Muscle layer of duodenum (tissue), 2 donors: ENCODE measurements around the gene NOS3.

ENCODE experiments used
- H3K27ac ChIP-seq: one replicate; pipeline ENCODE4 v1.7.0; 2013; ENCODE audit warnings: mild to moderate bottlenecking, low read length
- H3K27me3 ChIP-seq: one replicate; pipeline ENCODE4 v1.7.0; 2013; ENCODE audit warnings: low read depth, mild to moderate bottlenecking, control low read depth, low read length
- H3K36me3 ChIP-seq, 2 donors: one replicate each; pipeline ENCODE4 v1.7.0; 2013; ENCODE audit warnings: low read length in 2 of 2, control low read depth in 1 of 2, mild to moderate bottlenecking in 1 of 2; ENCODE audit not compliant: insufficient read depth in 2 of 2, control insufficient read depth in 1 of 2
- H3K4me1 ChIP-seq, 2 donors: one replicate each; pipeline ENCODE4 v1.7.0; 2013; ENCODE audit warnings: low read length in 2 of 2, mild to moderate bottlenecking in 2 of 2, control low read depth in 1 of 2, moderate library complexity in 1 of 2; ENCODE audit not compliant: insufficient read depth in 2 of 2, control insufficient read depth in 1 of 2
- H3K4me3 ChIP-seq, 2 donors: one replicate each; pipeline ENCODE4 v1.7.0; 2013; ENCODE audit warnings: low read length in 2 of 2, low read depth in 1 of 2, mild to moderate bottlenecking in 1 of 2
- H3K9me3 ChIP-seq, 2 donors: one replicate each; pipeline ENCODE4 v1.7.0; 2013; ENCODE audit warnings: low read length in 2 of 2, control low read depth in 1 of 2, mild to moderate bottlenecking in 1 of 2; ENCODE audit not compliant: control insufficient read depth in 1 of 2
- donor health status: healthy.

NOS3 gene

GRCh38 chr7:150961510-150962289 is 29.1 kb upstream of the NOS3 start:
- peaks cover 0 to 59% of the 10 kb centered on the region in 2 donors for H3K4me1 ChIP-seq
- H3K27ac ChIP-seq = peak overlapping the region; percentile 83
- H3K4me3 ChIP-seq = no peak overlapping the region
- no peaks in the 10 kb centered on the region for H3K9me3 ChIP-seq
- no peaks in the 10 kb centered on the region for H3K36me3 ChIP-seq
- H3K27me3 ChIP-seq = no peaks in the 10 kb centered on the region

- H3K36me3 ChIP-seq = no peaks in the 10 kb centered on the region
- no peaks in the 10 kb centered on the region for H3K9me3 ChIP-seq
- no peaks in the 10 kb centered on the region for H3K27me3 ChIP-seq
- H3K4me3 ChIP-seq = no peak overlapping the region
- H3K27ac ChIP-seq = peak overlapping the region; percentile 83
- peaks cover 0 to 60% of the 10 kb centered on the region in 2 donors for H3K4me1 ChIP-seq
These were observed 28.6 kb upstream of the NOS3 start for GRCh38 chr7:150962290-150962552.

GRCh38 chr7:150962553-150963399 is 28.0 kb upstream of the NOS3 start:
- Histone ChIP-seq H3K9me3 (no peaks in the 10 kb centered on the region), H3K36me3 (no peaks in the 10 kb centered on the region), H3K4me3 (no peak overlapping the region), H3K4me1 (peaks cover 0 to 65% of the 10 kb centered on the region in 2 donors), H3K27ac (peak overlapping the region; percentile 83), H3K27me3 (no peaks in the 10 kb centered on the region)

- peak overlapping the region; percentile 4 for H3K27ac ChIP-seq
- no peaks in the 10 kb centered on the region for H3K9me3 ChIP-seq
- no peak overlapping the region for H3K4me3 ChIP-seq
- H3K4me1 ChIP-seq = peaks cover 0 to 75% of the 10 kb centered on the region in 2 donors
- no peaks in the 10 kb centered on the region for H3K27me3 ChIP-seq
- no peaks in the 10 kb centered on the region for H3K36me3 ChIP-seq
These were observed 26.9 kb upstream of the NOS3 start for GRCh38 chr7:150963707-150964559.

- Histone ChIP-seq H3K4me1 (peaks cover 0 to 82% of the 10 kb centered on the region in 2 donors), H3K27ac (peak overlapping the region; percentile 4), H3K9me3 (no peaks in the 10 kb centered on the region), H3K36me3 (no peaks in the 10 kb centered on the region), H3K27me3 (no peaks in the 10 kb centered on the region), H3K4me3 (no peak overlapping the region)
These were observed 26.2 kb upstream of the NOS3 start for GRCh38 chr7:150964593-150965111.

GRCh38 chr7:150965273-150965830 is 25.5 kb upstream of the NOS3 start:
- no peak overlapping the region for H3K4me3 ChIP-seq
- H3K4me1 ChIP-seq = peaks cover 2 to 89% of the 10 kb centered on the region in 2 donors
- H3K9me3 ChIP-seq = no peaks in the 10 kb centered on the region
- H3K27me3 ChIP-seq = no peaks in the 10 kb centered on the region
- H3K27ac ChIP-seq = no peak overlapping the region
- no peaks in the 10 kb centered on the region for H3K36me3 ChIP-seq

- no peak overlapping the region for H3K27ac ChIP-seq
- H3K36me3 ChIP-seq = no peaks in the 10 kb centered on the region
These were observed 24.8 kb upstream of the NOS3 start for GRCh38 chr7:150966002-150966401.

GRCh38 chr7:150967349-150967748 is 23.5 kb upstream of the NOS3 start:
- H3K36me3 ChIP-seq = no peaks in the 10 kb centered on the region
- no peaks in the 10 kb centered on the region for H3K27me3 ChIP-seq
- H3K4me1 ChIP-seq = peaks cover 18 to 96% of the 10 kb centered on the region in 2 donors
- H3K9me3 ChIP-seq = no peaks in the 10 kb centered on the region
- no peak overlapping the region for H3K4me3 ChIP-seq
- no peak overlapping the region for H3K27ac ChIP-seq

More at GRCh38 chr7:150966002-150966401, 24.8 kb upstream of the NOS3 start:
- Histone ChIP-seq H3K9me3 (no peaks in the 10 kb centered on the region), H3K4me3 (no peak overlapping the region), H3K4me1 (peaks cover 8 to 96% of the 10 kb centered on the region in 2 donors), H3K27me3 (no peaks in the 10 kb centered on the region)

- no peaks in the 10 kb centered on the region for H3K36me3 ChIP-seq
These were observed 22.6 kb upstream of the NOS3 start for GRCh38 chr7:150968056-150968733.

GRCh38 chr7:150968734-150969372 is 22.0 kb upstream of the NOS3 start:
- Histone ChIP-seq H3K4me3 (no peak overlapping the region), H3K36me3 (no peaks in the 10 kb centered on the region), H3K27me3 (no peaks in the 10 kb centered on the region), H3K4me1 (peaks cover 22 to 96% of the 10 kb centered on the region in 2 donors), H3K9me3 (no peaks in the 10 kb centered on the region), H3K27ac (no peak overlapping the region)

More at GRCh38 chr7:150968056-150968733, 22.6 kb upstream of the NOS3 start:
- no peaks in the 10 kb centered on the region for H3K27me3 ChIP-seq
- no peak overlapping the region for H3K27ac ChIP-seq
- peaks cover 22 to 96% of the 10 kb centered on the region in 2 donors for H3K4me1 ChIP-seq
- H3K4me3 ChIP-seq = no peak overlapping the region
- no peaks in the 10 kb centered on the region for H3K9me3 ChIP-seq
